ENCODE data around the gene LGALSL.

DNA sequence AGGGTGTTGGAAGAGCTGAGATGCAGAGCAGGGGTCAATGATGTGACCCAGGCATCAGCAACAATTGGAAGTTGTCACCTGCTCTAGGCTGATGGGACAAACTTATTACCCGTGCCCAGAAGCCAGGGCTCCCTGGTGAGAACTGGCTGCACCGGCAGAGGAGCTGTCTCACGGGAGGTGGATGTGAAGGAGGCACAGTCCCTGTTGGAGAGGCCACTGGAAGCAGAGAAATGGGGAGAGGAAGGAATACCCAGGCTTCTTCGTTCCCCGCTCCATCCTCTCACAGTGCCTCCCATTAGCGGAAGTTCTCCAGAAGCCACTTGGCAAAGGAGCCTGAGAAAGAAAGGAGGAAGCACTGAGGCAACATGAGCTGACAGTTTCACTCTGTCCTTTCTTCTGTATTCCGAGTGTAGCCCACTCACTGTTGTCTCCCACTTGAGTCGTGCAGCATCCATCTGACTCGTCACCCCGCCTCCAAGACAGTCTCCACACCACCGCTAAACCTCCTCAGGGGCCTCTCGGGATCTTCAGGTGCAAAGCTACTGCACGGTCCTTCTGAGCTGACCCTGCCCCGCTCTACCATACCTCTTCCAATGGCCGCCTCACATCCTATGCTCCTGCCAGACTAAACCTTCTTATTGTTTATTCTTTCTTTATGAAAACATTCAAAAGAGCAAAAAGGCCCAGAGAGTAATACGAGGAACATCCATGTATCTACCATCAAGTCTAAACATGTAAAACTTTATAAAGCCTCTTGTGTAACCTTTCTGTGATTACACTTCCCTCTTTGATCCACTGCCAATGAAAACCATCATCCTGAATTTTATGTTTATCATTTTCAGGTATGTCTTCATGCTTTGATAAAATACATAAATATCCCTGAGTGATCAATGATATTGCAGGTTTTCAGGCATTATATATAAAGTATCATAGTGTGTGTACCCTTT is 51.1 kb downstream of the LGALSL start:
- TF ChIP-seq, protein P1, sequence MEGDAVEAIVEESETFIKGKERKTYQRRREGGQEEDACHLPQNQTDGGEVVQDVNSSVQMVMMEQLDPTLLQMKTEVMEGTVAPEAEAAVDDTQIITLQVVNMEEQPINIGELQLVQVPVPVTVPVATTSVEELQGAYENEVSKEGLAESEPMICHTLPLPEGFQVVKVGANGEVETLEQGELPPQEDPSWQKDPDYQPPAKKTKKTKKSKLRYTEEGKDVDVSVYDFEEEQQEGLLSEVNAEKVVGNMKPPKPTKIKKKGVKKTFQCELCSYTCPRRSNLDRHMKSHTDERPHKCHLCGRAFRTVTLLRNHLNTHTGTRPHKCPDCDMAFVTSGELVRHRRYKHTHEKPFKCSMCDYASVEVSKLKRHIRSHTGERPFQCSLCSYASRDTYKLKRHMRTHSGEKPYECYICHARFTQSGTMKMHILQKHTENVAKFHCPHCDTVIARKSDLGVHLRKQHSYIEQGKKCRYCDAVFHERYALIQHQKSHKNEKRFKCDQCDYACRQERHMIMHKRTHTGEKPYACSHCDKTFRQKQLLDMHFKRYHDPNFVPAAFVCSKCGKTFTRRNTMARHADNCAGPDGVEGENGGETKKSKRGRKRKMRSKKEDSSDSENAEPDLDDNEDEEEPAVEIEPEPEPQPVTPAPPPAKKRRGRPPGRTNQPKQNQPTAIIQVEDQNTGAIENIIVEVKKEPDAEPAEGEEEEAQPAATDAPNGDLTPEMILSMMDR (conservative IDR thresholded peaks at IDR 0.05; ENCODE audit: low read length), result no peak
- no peak for TF ChIP-seq EZH2phosphoT487 (IDR thresholded peaks at IDR 0.05; ENCODE audit: borderline replicate concordance, low read depth, low read length)

Measured in OCI-LY7 (cell line).